Lower leg skin (tissue), 4 donors: ENCODE results near the gene CTSS. TPM values are rescaled to one million over a fixed set of nuclear protein-coding genes. Genes with fewer than 3 reads are reported as not detected.
"Not testable (repeated sequence)": the region's sequence is repeated elsewhere in the genome, so short reads cannot be mapped to it uniquely, and the experiment has no call there.

ENCODE experiments used
- DNase-seq, 2 donors: peaks; one replicate each; pipeline ENCODE4 v3.0.0-alpha.2; 2019; ENCODE audit warnings: low spot score in 2 of 2
- H3K4me3 ChIP-seq: fragments of 200-600 bp; sonication (generic); 2 replicates; pipeline ENCODE4 v1.5.1; 2017; ENCODE audit warnings: mild to moderate bottlenecking, low read depth; ENCODE audit not compliant: poor library complexity, severe bottlenecking
- POLR2A ChIP-seq, 2 donors: fragments of 450-650 bp; IDR thresholded peaks; one replicate each; pipeline ENCODE4 v1.6.1; 2016 to 2017; ENCODE audit warnings: antibody characterized with exemption in 2 of 2, mild to moderate bottlenecking in 1 of 2, moderate library complexity in 1 of 2
- WGBS, 2 donors: methylation state at CpG; one replicate each; pipeline ENCODE4 v1.1.5; 2018; 5-methylcytosine and 5-hydroxymethylcytosine counted together
- intact Hi-C: fragments of 100-400 bp; cut with DNase I; formaldehyde crosslinking; loops from one replicate; pipeline ENCODE4 v1.15.0; 2023; ENCODE audit warnings: low total_unique reads
- total RNA-seq, 4 donors: library from RNA; depleted of rRNA; stranded (reverse); fragments of >200 nt; gene quantifications; one replicate each; pipeline ENCODE4 v1.1.0, GENCODE V29; 2016
- TF ChIP-seq, protein P1 (sequence below), 3 donors: fragments of 450-650 bp; IDR thresholded peaks; one replicate each; pipeline ENCODE4 v1.5.1; 2016; ENCODE audit warnings: antibody characterized with exemption in 3 of 3, mild to moderate bottlenecking in 3 of 3, moderate library complexity in 2 of 3

CTSS gene
- total RNA-seq, 4 donors from 2014 or later = 11.4 to 33.4 (median 19.9) TPM

- TF ChIP-seq POLR2A (IDR thresholded peaks at IDR 0.05) = no peak
- TF ChIP-seq, protein P1, sequence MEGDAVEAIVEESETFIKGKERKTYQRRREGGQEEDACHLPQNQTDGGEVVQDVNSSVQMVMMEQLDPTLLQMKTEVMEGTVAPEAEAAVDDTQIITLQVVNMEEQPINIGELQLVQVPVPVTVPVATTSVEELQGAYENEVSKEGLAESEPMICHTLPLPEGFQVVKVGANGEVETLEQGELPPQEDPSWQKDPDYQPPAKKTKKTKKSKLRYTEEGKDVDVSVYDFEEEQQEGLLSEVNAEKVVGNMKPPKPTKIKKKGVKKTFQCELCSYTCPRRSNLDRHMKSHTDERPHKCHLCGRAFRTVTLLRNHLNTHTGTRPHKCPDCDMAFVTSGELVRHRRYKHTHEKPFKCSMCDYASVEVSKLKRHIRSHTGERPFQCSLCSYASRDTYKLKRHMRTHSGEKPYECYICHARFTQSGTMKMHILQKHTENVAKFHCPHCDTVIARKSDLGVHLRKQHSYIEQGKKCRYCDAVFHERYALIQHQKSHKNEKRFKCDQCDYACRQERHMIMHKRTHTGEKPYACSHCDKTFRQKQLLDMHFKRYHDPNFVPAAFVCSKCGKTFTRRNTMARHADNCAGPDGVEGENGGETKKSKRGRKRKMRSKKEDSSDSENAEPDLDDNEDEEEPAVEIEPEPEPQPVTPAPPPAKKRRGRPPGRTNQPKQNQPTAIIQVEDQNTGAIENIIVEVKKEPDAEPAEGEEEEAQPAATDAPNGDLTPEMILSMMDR (IDR thresholded peaks at IDR 0.05) = no peak
Measured at GRCh38 chr1:150787455-150787854, 21.9 kb upstream of the CTSS start.

DNA sequence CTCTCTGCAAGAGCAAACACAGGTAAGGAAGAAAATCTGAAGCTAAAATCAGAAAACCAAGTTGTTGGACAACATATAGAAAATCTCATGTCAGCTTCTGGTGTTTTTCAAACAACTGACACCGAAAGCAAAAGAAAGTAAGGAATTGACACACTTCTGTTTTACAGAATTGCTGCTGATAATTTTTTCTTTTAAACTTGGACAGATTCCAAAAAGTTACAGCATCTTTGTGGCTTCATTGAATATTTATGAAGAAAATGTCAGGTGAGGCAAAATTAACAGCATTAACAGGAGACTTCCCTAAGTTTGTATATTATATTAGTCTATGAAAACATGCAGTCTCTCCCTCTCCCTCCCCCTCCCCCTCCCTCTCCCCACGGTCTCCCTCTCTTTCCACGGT is 14.9 kb upstream of the CTSS start:
- intact Hi-C loops = no loop called here
- no peak overlapping the region for H3K4me3 ChIP-seq
- 52 to 70% methylated on average over 3 of the region's 3 CpGs for WGBS, 2 donors
- no peak for TF ChIP-seq POLR2A (IDR thresholded peaks at IDR 0.05)
- TF ChIP-seq, protein P1 (IDR thresholded peaks at IDR 0.05) = no peak
- DNase-seq = no peak

More at GRCh38 chr1:150787455-150787854, 21.9 kb upstream of the CTSS start:
- DNase-seq = no peak
- intact Hi-C loops = no loop called here
- no peak overlapping the region for H3K4me3 ChIP-seq

DNA sequence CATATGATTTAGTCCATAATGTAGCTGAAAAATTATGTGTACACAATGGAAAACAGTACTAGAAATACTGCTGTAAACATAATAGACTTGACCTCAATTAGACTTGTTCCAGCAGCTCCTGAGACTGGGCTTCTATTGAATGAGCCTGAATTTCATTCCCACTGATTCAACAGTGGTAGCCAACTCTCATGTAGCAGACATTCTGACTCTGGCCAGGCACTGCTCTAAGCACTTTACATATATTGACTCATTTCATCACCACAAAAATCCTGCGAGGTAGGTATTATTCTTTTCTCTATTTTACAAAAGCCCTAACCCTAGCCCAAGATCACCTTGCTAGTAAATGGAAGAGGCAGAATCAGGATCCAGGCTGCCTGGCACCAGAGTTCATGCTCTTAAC is 12.8 kb upstream of the CTSS start:
- 63% methylated on average over 1 of the region's 1 CpG for WGBS, 2 donors
- no peak overlapping the region for H3K4me3 ChIP-seq
- no peak for DNase-seq
- TF ChIP-seq POLR2A (IDR thresholded peaks at IDR 0.05) = no peak
- TF ChIP-seq, protein P1 (IDR thresholded peaks at IDR 0.05) = no peak
- intact Hi-C loops = no loop called here

DNA sequence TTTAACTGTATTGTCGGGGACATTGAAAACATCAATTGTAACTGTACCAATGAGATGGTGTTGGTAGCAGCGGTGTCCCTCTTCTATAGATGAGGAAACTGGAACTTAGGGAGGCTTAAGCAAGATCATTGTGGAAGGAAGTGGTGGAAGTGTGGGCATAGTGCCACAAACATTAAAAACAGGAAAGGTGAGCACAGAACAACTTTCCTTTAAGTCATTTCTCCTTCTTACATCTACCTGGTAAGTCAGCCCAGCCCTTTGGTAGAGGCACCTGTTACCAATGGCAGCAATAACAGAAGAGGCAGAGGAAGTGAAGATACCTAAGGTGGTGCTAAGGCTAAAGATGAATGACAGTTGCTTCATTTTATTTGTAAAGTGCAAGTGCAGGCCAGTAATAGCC is 12.0 kb upstream of the CTSS start:
- H3K4me3 ChIP-seq = no peak overlapping the region
- WGBS, 2 donors = 87 to 88% methylated on average over 2 of the region's 2 CpGs
- DNase-seq = no peak
- intact Hi-C loops = no loop called here
- TF ChIP-seq POLR2A (IDR thresholded peaks at IDR 0.05) = no peak
- TF ChIP-seq, protein P1 (IDR thresholded peaks at IDR 0.05) = no peak

- DNase-seq, H3K4me3 ChIP-seq, intact Hi-C loops: not testable (repeated sequence)
- WGBS, 2 donors = 84 to 86% methylated on average over 13 of the region's 13 CpGs
Measured at GRCh38 chr1:150775931-150776505, 10.4 kb upstream of the CTSS start.

- no peak overlapping the region for H3K4me3 ChIP-seq
Measured at GRCh38 chr1:150775276-150775675, 9.7 kb upstream of the CTSS start.

More at GRCh38 chr1:150775276-150775675, 9.7 kb upstream of the CTSS start:
- WGBS, 2 donors = 93 to 95% methylated on average over 3 of the region's 3 CpGs
- DNase-seq = no peak
- TF ChIP-seq, protein P1 (IDR thresholded peaks at IDR 0.05) = no peak
- no peak for TF ChIP-seq POLR2A (IDR thresholded peaks at IDR 0.05)
- intact Hi-C loops = no loop called here
